ENCODE results near the gene ZBED3.
"Not testable (repeated sequence)": the region's sequence is repeated elsewhere in the genome, so short reads cannot be mapped to it uniquely, and the experiment has no call there.

The ZBED3 gene, protein sequence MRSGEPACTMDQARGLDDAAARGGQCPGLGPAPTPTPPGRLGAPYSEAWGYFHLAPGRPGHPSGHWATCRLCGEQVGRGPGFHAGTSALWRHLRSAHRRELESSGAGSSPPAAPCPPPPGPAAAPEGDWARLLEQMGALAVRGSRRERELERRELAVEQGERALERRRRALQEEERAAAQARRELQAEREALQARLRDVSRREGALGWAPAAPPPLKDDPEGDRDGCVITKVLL

DNA sequence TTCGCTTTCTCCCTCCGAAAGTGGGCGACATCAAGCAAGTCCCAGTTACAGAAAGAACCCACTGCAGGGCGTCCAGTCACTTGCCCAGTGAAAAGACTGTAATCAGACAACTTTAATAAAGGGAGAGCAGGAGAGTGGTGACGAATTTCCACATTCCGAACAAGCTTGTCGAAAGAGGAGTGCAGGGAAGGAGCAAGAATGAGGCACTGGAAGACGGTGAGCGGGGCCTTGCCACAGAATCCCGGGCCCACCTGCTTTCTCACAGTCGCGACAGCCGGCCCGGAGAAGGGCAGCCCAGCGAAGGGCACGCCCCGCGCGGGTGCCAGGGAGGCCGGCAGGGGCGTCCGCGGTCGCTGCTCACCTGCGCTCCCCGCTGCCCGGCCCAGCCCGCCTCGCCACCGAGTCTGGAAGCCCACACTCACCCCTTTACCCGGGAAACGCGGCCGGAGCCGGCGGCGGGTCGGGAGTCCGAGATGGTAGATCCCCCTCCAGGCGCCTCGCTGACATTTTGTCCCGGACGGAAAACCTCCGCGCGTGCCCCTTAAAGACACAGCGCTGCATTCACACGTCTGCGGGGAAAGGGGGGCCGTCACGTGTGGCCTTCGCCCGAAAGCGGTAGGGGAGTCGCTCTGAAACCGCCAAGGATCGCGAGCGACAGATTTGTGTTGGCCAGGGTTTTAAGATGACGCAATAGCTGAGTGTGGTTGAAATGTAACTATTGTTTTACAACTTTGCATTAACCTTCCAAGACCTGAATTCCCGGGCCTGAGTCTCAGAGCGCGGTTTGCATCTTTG, at the start of gene ZBED3:
ZBED3 (minus strand) TSS at position 597 of the 795 bp plus-strand sequence. CDS start 9,407 bp downstream, outside the sequence.
- Mint-ChIP-seq H3K4me3 (peak within 1 kb of the TSS; percentile 80), H3K4me1 (peaks cover 20% of the 10 kb centered on the region), H3K9me3 (no peaks in the 10 kb centered on the region), H3K36me3 (ENCODE audit: low read depth) (peaks cover 10% of the 10 kb centered on the region), H3K27me3 (peaks cover 3% of the 10 kb centered on the region), H3K27ac (peak within 1 kb of the TSS; percentile 84)
- ATAC-seq (peak; percentile 57), DNase-seq (peak; percentile 59)

DNA sequence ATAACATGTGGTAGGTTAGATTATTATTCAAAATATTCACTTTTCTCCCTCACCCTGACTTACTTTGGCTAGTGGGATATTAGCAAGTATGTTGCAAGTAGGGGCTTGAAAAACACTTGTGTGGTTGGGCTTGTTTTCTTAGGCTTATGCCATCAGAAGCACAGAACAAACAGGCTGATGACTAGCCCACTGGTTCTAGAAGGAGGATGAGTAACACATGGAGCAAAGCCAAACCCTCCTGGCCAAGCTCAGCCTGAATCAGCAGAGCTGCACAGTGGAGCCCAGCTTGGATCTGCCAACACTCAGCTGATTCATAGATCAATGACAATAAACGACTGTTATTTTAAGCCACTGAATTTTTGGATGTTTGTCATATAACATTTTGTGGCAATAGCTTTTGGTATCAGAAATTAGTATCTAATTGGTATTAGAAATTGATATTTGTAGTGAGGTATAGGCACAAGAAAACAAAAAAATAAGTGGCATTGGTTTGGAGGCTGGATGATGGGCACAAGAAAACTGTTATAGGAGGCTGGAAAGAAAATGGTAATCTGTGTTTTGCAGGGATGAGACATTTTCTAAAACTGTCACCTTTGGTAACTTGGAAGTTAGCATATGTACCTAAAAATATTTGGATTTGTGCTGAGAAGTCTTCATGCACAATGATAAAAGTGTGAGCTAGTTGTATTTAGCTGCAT, 46.1 kb upstream of the ZBED3 start:
- ATAC-seq (no peak), DNase-seq (no peak)
- no peak overlapping the region for H3K4me3 Mint-ChIP-seq
- no peaks in the 10 kb centered on the region for H3K9me3 Mint-ChIP-seq
- H3K36me3 Mint-ChIP-seq (ENCODE audit: low read depth), result peaks cover 2% of the 10 kb centered on the region
- H3K4me1 Mint-ChIP-seq, result no peaks in the 10 kb centered on the region
- no peaks in the 10 kb centered on the region for H3K27me3 Mint-ChIP-seq
- no peak overlapping the region for H3K27ac Mint-ChIP-seq

DNA sequence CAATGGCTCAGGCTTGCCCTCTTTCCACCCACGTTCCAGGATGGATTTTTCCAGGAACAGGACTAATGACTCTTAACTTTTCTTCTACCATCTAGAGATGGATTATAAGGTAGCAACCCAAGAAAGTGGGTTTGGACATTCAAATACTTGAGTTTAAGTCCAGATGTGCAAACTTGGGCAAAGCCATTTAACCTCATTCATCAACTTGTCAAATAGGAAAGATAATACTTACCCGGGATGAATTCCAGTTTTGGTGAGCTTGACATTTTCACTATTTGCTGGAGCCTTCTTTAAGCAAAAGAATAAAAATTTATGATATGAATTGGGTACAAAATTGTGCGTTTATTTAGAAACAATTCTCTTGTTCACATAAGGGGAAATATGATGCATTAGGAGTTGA, 44.3 kb upstream of the ZBED3 start:
- Mint-ChIP-seq H3K27ac (no peak overlapping the region), H3K4me3 (no peak overlapping the region), H3K36me3 (ENCODE audit: low read depth) (peaks cover 2% of the 10 kb centered on the region), H3K9me3 (no peaks in the 10 kb centered on the region), H3K27me3 (no peaks in the 10 kb centered on the region), H3K4me1 (no peaks in the 10 kb centered on the region)
- DNase-seq (no peak), ATAC-seq (no peak)

DNA sequence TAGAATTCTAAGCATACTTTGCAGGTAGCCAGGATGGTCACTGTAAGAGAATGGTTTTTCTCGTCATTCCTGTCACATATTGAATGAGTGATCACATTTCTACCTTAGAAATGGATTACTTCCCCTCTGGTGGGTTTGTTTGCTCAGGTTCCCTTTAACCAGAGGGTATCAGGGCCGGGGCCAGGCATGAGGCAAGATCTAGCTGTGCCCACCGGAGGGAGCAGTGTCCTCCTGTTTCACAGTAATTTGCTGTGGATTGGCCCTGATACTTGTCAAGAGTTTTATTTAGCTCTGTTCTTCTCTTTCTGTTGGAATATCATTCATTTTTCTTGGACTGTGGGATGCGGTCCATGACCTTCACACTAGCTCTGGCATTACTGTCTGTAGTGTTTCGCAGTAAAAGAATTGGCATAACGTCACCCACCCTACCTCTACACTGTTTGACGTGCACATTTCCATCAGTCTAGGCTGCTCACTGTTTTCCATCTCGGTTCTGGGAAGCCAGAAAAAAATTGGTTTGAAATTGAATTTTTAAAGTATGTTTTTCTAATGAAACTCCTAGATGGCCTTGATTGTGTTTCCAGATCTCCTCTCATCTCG, 42.4 kb upstream of the ZBED3 start:
- H3K9me3 Mint-ChIP-seq, result no peaks in the 10 kb centered on the region
- H3K27me3 Mint-ChIP-seq, result no peaks in the 10 kb centered on the region
- H3K36me3 Mint-ChIP-seq (ENCODE audit: low read depth), result peaks cover 2% of the 10 kb centered on the region
- H3K4me1 Mint-ChIP-seq, result no peaks in the 10 kb centered on the region
- no peak overlapping the region for H3K27ac Mint-ChIP-seq
- H3K4me3 Mint-ChIP-seq, result no peak overlapping the region
- ATAC-seq (no peak), DNase-seq (peak; percentile 8)

DNA sequence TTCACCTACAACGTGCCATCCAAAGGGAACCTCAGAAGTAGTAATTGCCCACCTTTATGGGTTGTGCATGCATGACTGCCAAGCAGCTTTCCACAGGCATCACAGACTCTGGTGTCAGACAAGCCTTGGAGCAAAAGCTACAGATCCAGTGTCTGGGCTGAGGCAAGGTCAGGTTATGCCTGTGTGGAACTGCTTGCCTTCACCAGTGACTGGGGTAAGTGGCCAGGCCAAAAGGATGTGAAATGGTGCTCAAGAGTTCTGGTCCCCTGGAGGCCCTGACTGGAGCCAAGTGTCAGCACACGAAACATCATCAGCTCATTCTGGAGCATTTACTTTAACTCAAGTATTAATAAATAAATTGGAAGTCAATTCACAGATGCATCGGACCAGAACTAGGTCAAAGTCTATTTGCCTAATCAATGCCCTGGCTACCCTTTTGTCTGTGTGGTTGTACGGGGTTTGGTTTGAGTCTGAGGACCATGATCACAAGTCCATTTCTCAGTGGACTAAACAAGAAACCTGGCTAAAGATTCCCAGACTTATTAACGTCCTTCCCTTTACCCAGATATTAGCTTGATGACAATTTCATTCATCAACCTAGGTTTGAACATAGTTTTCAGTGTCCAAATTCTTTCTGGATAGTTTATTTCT, 41.5 kb upstream of the ZBED3 start:
- Mint-ChIP-seq H3K4me1 (no peaks in the 10 kb centered on the region), H3K27ac (no peak overlapping the region), H3K4me3 (no peak overlapping the region), H3K9me3 (no peaks in the 10 kb centered on the region), H3K36me3 (ENCODE audit: low read depth) (peaks cover 2% of the 10 kb centered on the region), H3K27me3 (no peaks in the 10 kb centered on the region)
- no peak for ATAC-seq
- DNase-seq, result no peak

DNA sequence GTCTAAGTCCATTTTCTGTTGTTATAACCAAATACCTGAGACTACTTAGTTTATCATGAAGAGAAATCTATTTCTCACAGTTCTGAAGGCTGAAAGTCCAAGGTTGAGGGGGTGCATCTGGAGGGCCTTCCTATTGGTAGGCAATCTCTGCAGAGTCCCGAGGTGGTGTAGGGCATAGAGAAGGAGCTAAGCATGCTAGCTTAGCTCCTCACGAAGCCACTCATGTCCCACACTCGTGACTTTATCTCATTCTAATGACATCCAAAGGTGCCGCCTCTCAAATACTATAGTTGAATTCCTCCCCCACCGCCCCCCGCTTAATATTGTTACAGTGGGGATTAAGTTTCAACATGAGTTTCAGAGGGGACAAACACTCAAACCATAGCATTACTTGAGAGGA, 36.0 kb upstream of the ZBED3 start:
- Mint-ChIP-seq H3K9me3 (no peaks in the 10 kb centered on the region), H3K4me1 (no peaks in the 10 kb centered on the region), H3K27ac (no peak overlapping the region), H3K27me3 (no peaks in the 10 kb centered on the region), H3K36me3 (ENCODE audit: low read depth) (peaks cover 7% of the 10 kb centered on the region), H3K4me3 (no peak overlapping the region)
- ATAC-seq (no peak), DNase-seq (no peak)

DNA sequence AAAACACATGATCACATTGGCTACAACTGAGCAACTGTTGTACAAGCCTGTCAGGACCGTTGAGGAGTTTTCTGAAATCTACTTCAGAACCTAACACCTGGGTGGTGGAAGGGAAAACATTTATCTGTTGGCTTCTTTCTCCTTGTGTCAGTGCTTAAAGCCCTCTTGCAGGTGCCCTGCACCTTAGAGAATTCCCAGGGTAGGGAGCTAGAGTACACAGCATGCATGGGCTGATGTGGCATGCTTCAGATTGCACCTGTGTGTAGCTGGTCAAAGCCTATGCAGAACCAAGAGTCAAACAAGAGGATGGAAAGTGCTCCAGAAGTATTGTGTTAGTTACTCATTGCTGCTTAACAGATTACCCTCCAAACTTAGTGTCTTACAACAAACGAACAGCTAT, 33.6 kb upstream of the ZBED3 start:
- peaks cover 7% of the 10 kb centered on the region for H3K36me3 Mint-ChIP-seq (ENCODE audit: low read depth)
- no peak for DNase-seq
- no peaks in the 10 kb centered on the region for H3K4me1 Mint-ChIP-seq
- no peaks in the 10 kb centered on the region for H3K27me3 Mint-ChIP-seq
- no peaks in the 10 kb centered on the region for H3K9me3 Mint-ChIP-seq
- H3K27ac Mint-ChIP-seq, result no peak overlapping the region
- no peak for ATAC-seq
- no peak overlapping the region for H3K4me3 Mint-ChIP-seq

DNA sequence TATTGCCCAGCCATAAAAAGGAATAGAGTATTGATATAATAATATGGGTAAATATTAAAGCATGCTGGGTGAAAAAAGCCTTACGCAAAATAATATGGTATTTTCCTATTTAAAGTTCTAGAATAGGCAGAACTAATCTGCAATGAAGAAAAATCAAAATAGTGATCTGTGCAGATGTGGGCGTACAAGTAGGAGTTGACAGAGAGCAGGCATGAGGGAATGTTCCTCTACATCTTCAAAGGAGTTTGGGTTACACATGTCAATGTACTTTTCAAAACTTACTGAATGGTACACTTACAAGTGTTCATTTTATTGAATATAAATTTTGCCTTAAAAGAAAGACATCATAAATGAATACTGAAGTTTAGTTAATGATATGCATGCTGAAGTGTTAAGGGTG, 33.0 kb upstream of the ZBED3 start:
- H3K4me1 Mint-ChIP-seq, result no peaks in the 10 kb centered on the region
- H3K9me3 Mint-ChIP-seq, result no peaks in the 10 kb centered on the region
- DNase-seq (no peak), ATAC-seq (no peak)
- no peak overlapping the region for H3K4me3 Mint-ChIP-seq
- H3K36me3 Mint-ChIP-seq (ENCODE audit: low read depth), result peaks cover 7% of the 10 kb centered on the region
- no peak overlapping the region for H3K27ac Mint-ChIP-seq
- no peaks in the 10 kb centered on the region for H3K27me3 Mint-ChIP-seq

DNA sequence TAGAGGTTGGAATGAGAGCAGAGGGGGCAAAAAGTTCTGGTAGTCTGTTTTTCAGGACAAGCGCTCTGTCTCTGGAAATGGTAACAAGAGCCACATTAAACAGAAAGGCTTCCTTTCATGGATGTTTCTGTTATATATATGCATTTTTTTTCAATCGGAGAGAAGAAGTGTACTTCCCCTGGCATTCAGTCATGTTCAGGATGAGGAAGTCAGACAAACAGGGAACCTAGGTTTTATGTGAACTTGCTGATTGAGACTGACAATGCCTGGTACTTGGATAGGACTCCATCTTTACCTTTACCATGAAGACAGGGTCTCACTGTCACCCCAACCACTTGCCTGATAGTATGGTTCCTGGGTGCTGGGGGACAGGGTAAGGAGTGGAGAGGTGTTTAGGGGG, 30.1 kb upstream of the ZBED3 start:
- no peaks in the 10 kb centered on the region for H3K4me1 Mint-ChIP-seq
- DNase-seq, result no peak
- no peak overlapping the region for H3K27ac Mint-ChIP-seq
- peaks cover 5% of the 10 kb centered on the region for H3K36me3 Mint-ChIP-seq (ENCODE audit: low read depth)
- no peak overlapping the region for H3K4me3 Mint-ChIP-seq
- peaks cover 4% of the 10 kb centered on the region for H3K9me3 Mint-ChIP-seq
- peaks cover 1% of the 10 kb centered on the region for H3K27me3 Mint-ChIP-seq
- no peak for ATAC-seq

DNA sequence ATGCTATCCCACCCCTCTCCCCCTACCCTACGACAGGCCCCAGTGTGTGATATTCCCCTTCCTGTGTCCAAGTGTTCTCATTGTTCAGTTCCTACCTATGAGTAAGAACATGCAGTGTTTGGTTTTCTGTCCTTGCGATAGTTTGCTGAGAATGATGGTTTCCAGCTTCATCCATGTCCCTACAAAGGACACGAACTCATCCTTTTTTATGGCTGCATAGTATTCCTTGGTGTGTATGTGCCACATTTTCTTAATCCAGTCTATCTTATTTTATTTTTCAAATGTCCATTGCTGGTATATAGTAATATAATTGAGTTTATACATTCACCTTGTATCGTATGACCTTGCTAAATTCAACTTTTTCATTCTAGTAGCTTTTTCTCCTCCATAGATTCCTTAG, 19.9 kb upstream of the ZBED3 start:
- not testable (repeated sequence) for DNase-seq; H3K4me3 Mint-ChIP-seq; H3K4me1 Mint-ChIP-seq; H3K27me3 Mint-ChIP-seq; H3K36me3 Mint-ChIP-seq (ENCODE audit: low read depth); H3K27ac Mint-ChIP-seq; H3K9me3 Mint-ChIP-seq; ATAC-seq

DNA sequence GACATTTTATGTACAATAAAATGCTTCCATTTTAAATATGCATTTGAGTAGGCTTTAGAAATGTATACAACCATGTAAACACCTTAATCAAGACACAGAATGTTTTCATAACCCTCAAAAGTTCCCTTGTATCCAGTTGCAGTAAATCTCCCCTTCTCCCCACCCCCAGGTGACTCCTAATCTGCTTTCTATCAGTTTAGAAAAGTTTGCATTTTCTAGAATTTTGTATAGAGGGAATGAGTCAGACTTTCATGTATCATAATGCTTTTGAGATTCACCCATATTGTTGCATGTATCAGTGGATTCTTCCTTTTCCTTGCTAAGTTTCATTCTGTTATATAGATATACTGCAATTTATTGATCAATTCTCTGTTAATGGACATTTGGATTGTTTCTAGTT, 17.7 kb upstream of the ZBED3 start:
- Mint-ChIP-seq H3K4me3 (no peak overlapping the region), H3K9me3 (peaks cover 6% of the 10 kb centered on the region), H3K4me1 (peaks cover 4% of the 10 kb centered on the region), H3K36me3 (ENCODE audit: low read depth) (peaks cover 3% of the 10 kb centered on the region), H3K27me3 (no peaks in the 10 kb centered on the region), H3K27ac (no peak overlapping the region)
- no peak for ATAC-seq
- DNase-seq, result no peak

DNA sequence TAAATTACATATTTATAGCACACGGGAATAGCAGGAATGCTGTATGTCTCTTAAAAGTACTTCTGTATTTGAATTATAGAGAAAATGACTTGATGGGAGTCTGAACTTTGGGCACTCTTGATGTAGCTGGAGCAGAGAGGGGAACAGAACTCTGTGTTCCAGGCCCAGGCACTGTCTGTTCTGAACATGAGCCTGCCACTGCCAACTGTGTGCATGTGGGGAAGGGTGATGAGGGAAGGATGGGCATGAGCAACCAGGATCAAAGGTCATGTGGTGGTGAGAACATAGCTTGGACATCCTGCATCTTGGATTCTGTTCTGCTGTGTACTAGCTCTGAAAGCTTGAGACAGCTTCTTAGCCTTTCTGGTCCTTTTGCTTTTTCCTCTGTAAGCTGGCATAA, 16.4 kb upstream of the ZBED3 start:
- peaks cover 4% of the 10 kb centered on the region for H3K4me1 Mint-ChIP-seq
- no peak overlapping the region for H3K4me3 Mint-ChIP-seq
- H3K9me3 Mint-ChIP-seq, result peaks cover 6% of the 10 kb centered on the region
- ATAC-seq, result no peak
- no peak overlapping the region for H3K27ac Mint-ChIP-seq
- no peaks in the 10 kb centered on the region for H3K27me3 Mint-ChIP-seq
- no peak for DNase-seq
- H3K36me3 Mint-ChIP-seq (ENCODE audit: low read depth), result peaks cover 3% of the 10 kb centered on the region

DNA sequence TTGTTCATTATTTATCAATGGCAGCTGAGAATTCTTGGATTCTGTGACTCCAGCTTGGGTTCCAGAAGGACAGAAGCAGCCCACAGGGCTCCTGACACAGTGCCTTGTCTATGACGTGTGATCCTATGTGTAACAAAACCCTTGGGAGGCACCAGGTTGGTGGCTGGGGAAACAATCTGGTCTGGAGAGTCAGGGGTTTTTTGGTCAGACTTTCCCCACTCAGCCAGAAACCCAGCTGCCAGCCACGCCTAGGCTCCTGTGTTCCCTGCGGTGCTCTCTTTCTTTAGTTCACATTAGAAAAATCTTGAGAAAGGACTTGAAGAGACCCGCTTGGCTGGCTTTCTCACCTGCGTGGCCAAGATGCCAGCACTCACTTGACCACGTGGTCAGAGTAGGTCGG, 15.5 kb upstream of the ZBED3 start:
- no peak for ATAC-seq
- H3K36me3 Mint-ChIP-seq (ENCODE audit: low read depth), result peaks cover 3% of the 10 kb centered on the region

DNA sequence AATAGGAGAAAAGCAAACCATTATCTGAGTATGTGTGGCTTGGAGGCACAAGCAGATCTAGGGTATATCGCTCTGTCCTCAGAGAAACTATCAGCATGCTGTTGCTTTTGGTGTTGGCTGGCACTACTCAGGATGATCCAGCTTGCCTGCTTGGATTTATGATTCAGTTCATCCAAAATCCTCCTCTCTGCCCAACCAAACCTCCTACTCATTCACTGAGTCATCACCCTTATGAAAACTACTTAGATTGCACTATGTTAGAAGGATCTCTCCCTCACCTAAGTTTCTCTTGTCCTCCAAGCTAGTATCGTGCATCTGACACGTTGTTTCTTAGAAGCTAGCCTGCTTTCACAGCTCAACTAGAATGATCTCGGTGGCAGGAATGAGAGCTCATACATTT, 14.2 kb upstream of the ZBED3 start:
- DNase-seq, result no peak
- Mint-ChIP-seq H3K36me3 (ENCODE audit: low read depth) (no peaks in the 10 kb centered on the region), H3K4me1 (peaks cover 4% of the 10 kb centered on the region), H3K9me3 (no peaks in the 10 kb centered on the region), H3K27me3 (no peaks in the 10 kb centered on the region), H3K27ac (no peak overlapping the region), H3K4me3 (no peak overlapping the region)
- ATAC-seq, result peak; percentile 43

More for the DNA sequence above, 15.5 kb upstream of the ZBED3 start:
- Mint-ChIP-seq H3K4me1 (peaks cover 4% of the 10 kb centered on the region), H3K27me3 (no peaks in the 10 kb centered on the region), H3K4me3 (no peak overlapping the region), H3K9me3 (peaks cover 6% of the 10 kb centered on the region), H3K27ac (no peak overlapping the region)
- no peak for DNase-seq

All from activated naive CD8-positive, alpha-beta T cell treated with anti-CD3 and anti-CD28 coated beads, Interleukin-2, amount 50 U/mL, for 24 hours (primary cell).